Activated T-cell treated with anti-CD3 and anti-CD28 coated beads, Interleukin-2, amount 50 U/mL, for 4 hours (primary cell): Measurements from ENCODE around the gene GPHB5. TPM values are rescaled to one million over a fixed set of nuclear protein-coding genes. Genes with fewer than 3 reads are reported as not detected.
A peak's percentile ranks its signal among the peaks of the same experiment; 100 is the strongest.
"Not testable (repeated sequence)": the region's sequence is repeated elsewhere in the genome, so short reads cannot be mapped to it uniquely, and the experiment has no call there.

Experiments
- ATAC-seq, 2 donors: fragments of 200-7000 bp; cut with Tn5 transposase; one replicate each; pipeline ENCODE4 v1.10.0; 2021
- DNase-seq: peaks from one replicate; pipeline ENCODE4 v3.0.0-alpha.2; 2020
- H3K27me3 Mint-ChIP-seq: one replicate; pipeline ENCODE4 v1.8.0; 2021; ENCODE audit warnings: low read depth, mixed read lengths
- H3K36me3 Mint-ChIP-seq: one replicate; pipeline ENCODE4 v1.8.0; 2022; ENCODE audit warnings: mixed read lengths; ENCODE audit not compliant: insufficient read depth
- H3K4me1 Mint-ChIP-seq: one replicate; pipeline ENCODE4 v1.8.0; 2021; ENCODE audit warnings: low read depth, mixed read lengths
- H3K4me3 Mint-ChIP-seq: one replicate; pipeline ENCODE4 v1.8.0; 2021; ENCODE audit warnings: mild to moderate bottlenecking, moderate library complexity, mixed read lengths
- H3K9me3 Mint-ChIP-seq: one replicate; pipeline ENCODE4 v1.8.0; 2021; ENCODE audit warnings: mixed read lengths
- total RNA-seq, 3 donors: library from RNA; stranded (reverse); gene quantifications; one replicate each; pipeline ENCODE4 v1.2.1, GENCODE V29; 2021

Gene GPHB5
- total RNA-seq, 3 donors from 2014 or later = not detected

DNA sequence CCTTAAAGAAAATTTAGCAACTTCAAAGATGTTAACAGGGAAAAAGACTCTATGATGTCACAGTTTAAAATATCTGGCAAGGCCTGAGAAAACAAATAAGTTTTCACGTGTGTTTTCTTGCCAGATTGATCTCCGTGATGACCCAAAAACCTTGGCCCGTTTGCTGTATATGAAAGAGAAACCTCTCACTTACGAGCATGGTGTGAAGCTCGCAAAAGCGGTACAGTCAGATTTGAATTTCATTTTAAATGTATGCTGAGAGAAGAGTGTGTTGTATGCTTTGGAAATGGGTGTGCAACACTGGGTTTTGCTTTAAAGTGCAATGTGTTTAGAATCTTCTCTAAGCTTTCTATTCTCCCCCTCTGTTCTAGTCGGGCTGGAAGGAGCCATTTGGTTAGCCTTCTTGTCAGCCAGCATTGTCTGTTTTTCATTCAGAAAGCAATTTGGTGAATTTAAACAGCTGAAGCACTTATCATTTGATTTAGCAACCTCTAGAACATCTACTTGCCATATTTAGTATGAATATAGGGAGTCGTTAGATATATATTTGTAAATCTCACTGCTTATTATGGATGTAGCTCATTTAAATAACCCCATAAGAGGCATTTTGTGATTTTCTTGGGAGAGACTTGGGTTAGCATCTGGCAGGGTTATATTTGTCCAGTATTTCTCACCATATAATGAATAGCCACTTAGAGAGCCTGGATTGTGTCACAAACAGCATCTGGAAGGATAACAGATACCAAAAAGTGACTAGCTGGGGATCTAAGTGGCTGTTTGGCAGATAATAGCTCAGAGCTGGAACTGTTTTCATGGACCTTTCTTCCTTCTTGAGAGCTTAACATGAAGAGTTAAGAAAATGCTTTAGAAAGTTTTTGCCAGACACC is 35.5 kb downstream of the GPHB5 start:
- DNase-seq (no peak), ATAC-seq (peak in 1 of 2 donors; percentile 77)
- H3K36me3 Mint-ChIP-seq = no peaks in the 10 kb centered on the region
- no peaks in the 10 kb centered on the region for H3K27me3 Mint-ChIP-seq
- no peaks in the 10 kb centered on the region for H3K4me1 Mint-ChIP-seq
- no peak overlapping the region for H3K4me3 Mint-ChIP-seq
- H3K9me3 Mint-ChIP-seq = no peaks in the 10 kb centered on the region

DNA sequence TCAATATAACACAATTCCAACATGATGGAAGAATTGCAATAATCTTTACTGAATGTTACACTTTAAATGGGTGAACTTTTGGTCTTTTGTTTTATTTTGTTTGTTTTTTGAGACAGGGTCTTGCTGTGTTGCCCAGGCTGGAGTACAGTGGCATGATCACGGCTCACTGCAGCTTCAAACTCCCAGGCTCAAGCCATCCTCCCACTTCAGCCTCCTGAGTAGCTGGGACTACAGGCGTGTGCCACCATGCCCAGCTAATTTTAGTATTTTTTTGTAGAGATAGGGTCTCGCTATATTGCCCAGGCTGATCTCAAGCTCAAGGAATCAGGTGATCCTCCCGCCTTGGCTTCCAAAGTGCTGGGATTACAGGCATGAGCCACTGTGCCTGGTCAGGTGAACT is 38.8 kb downstream of the GPHB5 start:
- H3K36me3 Mint-ChIP-seq, H3K9me3 Mint-ChIP-seq, ATAC-seq, DNase-seq, H3K4me3 Mint-ChIP-seq, H3K4me1 Mint-ChIP-seq, H3K27me3 Mint-ChIP-seq: not testable (repeated sequence)

DNA sequence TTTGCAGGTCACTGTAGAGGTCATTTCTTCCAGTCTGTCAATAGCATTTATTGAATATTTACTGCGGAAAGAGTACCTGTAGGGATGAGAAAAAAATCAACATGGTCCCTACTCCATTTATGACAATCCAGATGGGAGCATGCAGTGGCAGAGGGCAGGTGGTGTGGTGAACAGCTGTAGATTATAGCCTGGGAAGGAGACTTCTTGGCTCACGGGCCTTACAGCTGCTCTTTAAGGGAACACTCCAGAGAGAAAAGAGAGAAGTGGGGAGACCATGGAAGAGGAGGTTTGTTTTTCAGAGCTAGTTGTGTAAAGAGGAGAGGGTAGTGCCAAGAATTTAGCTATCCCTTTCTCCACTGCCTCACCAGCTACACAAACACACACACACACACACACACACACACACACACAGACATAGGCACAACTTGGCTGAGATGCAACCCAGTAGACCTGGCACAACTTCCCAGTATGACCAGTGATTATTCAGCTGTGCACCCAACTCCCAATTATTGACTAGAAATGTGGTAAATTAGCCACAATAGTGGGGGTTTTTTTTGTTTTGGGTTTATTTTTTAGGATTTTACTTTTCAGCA is 41.0 kb downstream of the GPHB5 start:
- no peak for DNase-seq
- no peak for ATAC-seq
- Mint-ChIP-seq H3K27me3 (no peaks in the 10 kb centered on the region), H3K4me1 (no peaks in the 10 kb centered on the region), H3K4me3 (no peak overlapping the region), H3K9me3 (no peaks in the 10 kb centered on the region), H3K36me3 (no peaks in the 10 kb centered on the region)

DNA sequence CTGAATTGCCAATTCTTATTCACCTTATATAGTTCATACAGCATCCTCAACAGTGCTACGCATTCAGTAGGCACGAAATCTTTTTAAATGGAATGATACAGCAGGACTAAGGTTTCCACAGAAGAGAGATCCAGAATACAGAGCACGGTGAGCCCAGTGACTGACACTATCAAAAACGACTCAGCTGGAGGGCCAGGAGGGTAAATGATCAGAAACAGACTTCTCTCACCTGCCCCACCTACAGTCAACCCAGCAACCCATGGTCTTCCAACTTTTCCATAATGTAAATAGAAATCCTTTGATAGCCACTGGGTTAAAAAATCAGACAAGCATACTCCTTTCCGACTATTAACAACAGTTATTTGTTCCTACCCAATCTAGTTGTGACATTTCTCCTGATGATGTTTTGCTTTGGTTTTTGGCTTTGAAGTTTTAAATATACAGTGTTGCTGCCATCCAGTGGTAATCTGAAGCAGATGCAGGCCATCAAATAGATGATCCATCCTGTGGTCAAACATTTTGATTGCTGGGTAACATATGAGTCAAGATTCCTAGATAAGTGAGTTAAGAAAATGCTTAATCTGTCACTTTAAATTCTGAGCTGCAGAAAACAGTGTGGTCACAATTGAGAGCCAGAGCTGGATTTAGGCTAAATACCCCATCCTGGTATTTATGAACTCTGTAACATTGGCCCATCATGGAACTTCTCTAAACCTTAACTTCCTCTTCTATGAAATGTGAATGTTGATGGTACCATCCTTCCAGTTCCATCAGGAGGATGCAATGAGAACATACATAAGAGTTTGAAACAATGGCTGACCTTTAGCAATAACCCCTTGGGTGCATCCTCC is 42.0 kb downstream of the GPHB5 start:
- Mint-ChIP-seq H3K27me3 (no peaks in the 10 kb centered on the region), H3K36me3 (no peaks in the 10 kb centered on the region), H3K4me3 (no peak overlapping the region), H3K9me3 (no peaks in the 10 kb centered on the region), H3K4me1 (no peaks in the 10 kb centered on the region)
- ATAC-seq = peak; percentile 58 to 63
- no peak for DNase-seq

DNA sequence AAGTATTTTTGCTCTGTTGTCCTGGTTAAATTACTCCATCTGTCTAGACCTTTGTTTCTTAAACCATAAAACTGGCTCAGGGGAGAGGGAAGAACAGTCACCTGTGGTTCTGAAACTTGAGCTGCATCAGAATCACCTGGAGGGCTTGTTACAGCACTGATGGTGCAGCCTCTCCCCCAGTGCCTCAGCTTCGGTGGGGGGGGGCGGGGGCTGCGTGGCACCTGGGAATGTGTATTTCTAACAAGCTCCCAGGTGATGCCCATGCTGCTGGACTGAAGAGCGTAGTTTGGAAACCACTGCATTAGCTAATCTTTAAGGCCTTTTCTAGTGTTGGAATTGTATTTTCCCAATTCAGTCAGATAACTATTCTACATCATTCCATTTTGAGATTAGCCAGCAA is 42.7 kb downstream of the GPHB5 start:
- no peaks in the 10 kb centered on the region for H3K36me3 Mint-ChIP-seq

DNA sequence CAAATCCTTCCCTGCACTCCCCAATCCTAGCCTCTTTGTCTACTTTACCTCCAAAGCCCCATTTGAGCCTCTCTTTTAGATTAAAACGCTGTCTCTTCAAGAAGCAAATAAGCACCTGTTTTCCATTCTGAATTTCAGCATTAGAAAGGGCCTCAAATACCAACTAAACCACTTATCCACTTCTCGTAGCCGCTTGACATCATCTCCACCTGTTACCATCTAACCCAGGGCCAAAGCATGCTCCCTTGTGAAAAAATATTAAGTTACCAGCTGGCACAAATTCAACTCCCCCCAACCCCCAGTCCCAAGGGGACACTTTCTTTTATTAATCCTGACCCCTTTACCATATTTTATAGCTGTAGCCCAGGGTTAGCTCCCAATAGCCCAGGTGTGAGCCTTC is 43.1 kb downstream of the GPHB5 start:
- Mint-ChIP-seq H3K4me1 (no peaks in the 10 kb centered on the region), H3K9me3 (no peaks in the 10 kb centered on the region), H3K36me3 (no peaks in the 10 kb centered on the region)

More for the DNA sequence above, 42.7 kb downstream of the GPHB5 start:
- Mint-ChIP-seq H3K4me3 (no peak overlapping the region), H3K4me1 (no peaks in the 10 kb centered on the region), H3K9me3 (no peaks in the 10 kb centered on the region), H3K27me3 (no peaks in the 10 kb centered on the region)
- no peak for DNase-seq
- no peak for ATAC-seq

DNA sequence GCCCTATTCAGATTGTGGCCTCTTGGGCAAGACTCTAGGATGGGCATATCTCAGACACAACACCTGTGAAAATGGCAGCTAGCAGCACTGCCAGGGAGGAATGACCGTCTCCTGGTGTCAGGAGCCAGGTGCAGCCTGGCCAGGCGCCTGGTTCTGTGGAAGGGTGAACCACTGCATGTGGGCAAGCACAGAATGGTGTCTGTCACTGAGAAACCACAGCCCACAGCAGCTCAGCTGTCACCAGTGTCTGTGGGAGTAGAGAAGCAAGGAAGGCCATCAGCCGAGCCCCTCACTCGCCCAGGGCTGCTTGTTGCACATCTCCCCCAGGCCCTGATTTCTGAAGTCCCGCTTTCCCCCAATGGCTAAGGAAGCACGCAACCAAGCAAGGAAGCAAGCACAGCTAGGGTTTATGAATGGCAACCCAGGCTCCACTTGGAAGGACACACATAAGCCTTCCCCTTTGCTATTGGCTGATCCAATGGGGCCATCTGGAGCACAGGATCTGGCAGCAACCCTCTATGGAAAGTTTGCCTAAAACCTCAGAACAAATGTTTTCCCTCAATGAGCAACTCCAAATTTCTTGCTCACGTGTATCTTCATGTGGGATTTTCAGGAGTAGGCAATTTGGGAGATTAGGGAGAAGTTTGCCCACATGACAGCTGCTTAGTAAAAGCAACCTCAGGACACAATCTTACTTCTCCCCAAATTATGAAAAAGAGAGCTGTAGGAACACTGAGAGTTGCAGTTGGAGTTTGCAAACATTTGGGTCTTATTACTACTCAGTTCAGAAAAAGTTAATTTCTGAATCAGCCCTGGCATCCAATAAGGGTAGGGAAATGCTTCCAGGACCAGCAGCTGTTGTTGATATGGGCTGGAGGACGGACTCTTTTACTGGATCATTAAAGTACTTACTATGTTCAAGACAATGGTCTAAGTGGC is 44.7 kb downstream of the GPHB5 start:
- ATAC-seq (no peak), DNase-seq (no peak)
- Mint-ChIP-seq H3K4me1 (no peaks in the 10 kb centered on the region), H3K36me3 (no peaks in the 10 kb centered on the region), H3K4me3 (no peak overlapping the region), H3K27me3 (no peaks in the 10 kb centered on the region), H3K9me3 (no peaks in the 10 kb centered on the region)

More for the DNA sequence above, 43.1 kb downstream of the GPHB5 start:
- DNase-seq (no peak), ATAC-seq (no peak)
- H3K27me3 Mint-ChIP-seq = no peaks in the 10 kb centered on the region
- H3K4me3 Mint-ChIP-seq = no peak overlapping the region

DNA sequence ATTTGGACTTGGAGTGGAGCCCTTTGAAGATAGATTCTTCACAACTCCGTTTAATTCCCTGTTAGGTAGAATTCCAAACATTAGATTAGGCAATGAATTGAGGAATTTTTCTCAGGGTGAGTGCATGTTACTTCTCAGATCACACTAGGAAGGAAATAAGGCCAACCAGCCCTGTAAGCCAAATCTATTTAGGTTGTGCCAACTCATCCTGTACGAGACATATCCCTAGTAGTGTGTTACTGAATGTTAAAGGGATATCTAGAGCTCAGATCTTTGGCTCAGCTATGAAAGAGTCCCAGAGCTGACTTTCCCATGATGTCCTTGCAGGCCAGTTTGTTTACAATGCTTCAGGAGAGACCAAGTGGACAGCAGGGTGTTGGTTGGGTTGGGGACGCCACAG is 45.6 kb downstream of the GPHB5 start:
- H3K9me3 Mint-ChIP-seq = no peaks in the 10 kb centered on the region
- H3K36me3 Mint-ChIP-seq = no peaks in the 10 kb centered on the region
- DNase-seq = no peak
- H3K4me1 Mint-ChIP-seq = no peaks in the 10 kb centered on the region
- ATAC-seq = no peak
- H3K4me3 Mint-ChIP-seq = no peak overlapping the region
- no peaks in the 10 kb centered on the region for H3K27me3 Mint-ChIP-seq

DNA sequence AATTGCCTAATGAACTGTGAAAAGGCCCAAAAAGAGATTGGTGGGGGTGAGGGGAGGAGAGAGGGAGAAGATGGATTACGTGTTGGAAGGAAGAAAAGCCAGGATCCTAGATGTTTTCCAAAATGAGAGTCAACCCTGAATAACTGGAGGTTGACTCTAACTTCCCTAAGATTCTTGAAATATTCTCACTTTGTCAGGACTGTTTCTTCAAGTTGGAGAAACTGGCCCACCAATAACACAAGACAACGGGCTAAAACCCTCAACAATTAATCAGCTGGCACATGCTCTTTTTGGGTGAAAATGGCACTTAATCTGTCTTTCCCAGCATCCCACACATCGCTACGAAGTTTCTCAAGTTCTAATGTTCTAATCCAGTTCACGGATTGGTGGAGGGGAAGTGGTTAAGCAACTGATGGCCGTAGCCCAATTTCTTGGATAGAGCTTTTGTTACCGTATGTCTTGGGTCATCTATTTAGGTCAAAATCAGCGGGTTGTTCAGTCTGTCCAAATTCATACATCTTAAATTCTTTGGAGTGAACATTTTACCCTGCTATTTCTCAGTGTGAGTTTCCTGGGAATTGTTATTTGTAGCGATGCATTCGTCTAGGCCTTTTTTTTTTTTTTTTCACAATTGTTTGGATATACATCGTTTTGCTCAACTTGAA is 49.0 kb downstream of the GPHB5 start:
- no peak overlapping the region for H3K4me3 Mint-ChIP-seq
- peaks cover 5% of the 10 kb centered on the region for H3K27me3 Mint-ChIP-seq
- no peak for DNase-seq
- no peaks in the 10 kb centered on the region for H3K4me1 Mint-ChIP-seq
- no peaks in the 10 kb centered on the region for H3K9me3 Mint-ChIP-seq
- no peaks in the 10 kb centered on the region for H3K36me3 Mint-ChIP-seq
- ATAC-seq = no peak

DNA sequence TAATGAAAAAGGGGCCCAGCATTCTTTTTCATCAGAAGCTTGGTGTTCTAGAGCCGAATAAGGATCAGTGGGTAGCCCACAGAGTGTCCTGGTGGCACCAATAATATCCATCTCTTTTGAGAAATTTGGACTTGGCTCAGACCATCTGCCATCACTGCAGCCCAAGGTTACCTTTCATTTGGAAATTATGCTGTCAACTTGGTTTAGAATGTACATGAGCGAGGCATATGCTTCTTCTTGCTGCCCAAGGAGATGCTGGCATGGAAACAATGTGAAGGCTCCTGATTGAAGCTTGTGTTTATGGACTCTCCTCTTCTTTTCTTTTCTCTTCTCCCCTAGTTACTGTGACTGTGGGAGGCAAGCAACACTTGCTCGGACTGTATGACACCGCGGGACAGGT is 50.0 kb downstream of the GPHB5 start:
- Mint-ChIP-seq H3K36me3 (no peaks in the 10 kb centered on the region), H3K9me3 (no peaks in the 10 kb centered on the region), H3K27me3 (peaks cover 5% of the 10 kb centered on the region), H3K4me3 (no peak overlapping the region), H3K4me1 (no peaks in the 10 kb centered on the region)
- DNase-seq (no peak), ATAC-seq (no peak)

DNA sequence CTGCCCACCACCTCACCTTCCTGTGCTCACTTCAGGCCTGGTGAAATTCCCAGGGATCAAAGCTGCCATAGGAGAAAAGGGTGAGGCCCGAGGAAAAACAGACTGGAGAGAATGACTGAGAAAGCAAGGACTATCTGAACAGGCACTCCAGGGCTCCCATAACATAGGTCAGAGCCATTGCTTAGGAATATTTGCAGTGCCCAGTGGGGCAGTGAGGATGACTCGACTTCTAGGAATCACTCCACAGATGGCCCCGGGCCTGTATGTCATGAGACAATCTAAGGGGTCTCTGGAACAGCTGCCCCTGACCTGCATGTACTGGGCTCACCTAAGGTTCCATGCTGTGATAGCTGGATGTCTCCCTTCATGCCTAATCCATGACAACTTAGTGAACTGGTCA is 51.6 kb downstream of the GPHB5 start:
- H3K4me1 Mint-ChIP-seq = no peaks in the 10 kb centered on the region
- no peaks in the 10 kb centered on the region for H3K9me3 Mint-ChIP-seq
- DNase-seq (no peak), ATAC-seq (no peak)
- H3K27me3 Mint-ChIP-seq = peaks cover 8% of the 10 kb centered on the region
- H3K36me3 Mint-ChIP-seq = no peaks in the 10 kb centered on the region
- no peak overlapping the region for H3K4me3 Mint-ChIP-seq

DNA sequence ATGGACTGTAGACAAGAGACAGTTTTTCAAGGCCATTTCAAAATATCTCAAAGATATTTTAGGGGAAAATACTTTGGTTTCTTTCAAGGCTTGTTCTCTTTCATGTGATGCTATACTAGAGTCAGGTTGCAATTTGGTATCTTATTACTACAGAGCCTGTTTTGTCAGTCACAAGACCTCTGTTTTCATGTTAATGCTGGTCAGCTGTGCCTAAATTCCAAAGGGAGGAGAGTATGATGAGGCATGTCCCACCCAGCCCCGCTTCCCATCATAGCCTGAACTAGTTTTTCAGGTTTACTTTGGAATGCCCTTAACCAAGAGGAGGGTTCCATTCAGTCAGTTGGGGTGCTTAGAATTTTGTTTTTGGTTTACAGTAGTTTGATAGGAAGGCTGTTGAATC is 52.6 kb downstream of the GPHB5 start:
- H3K9me3 Mint-ChIP-seq = no peaks in the 10 kb centered on the region
- no peak for ATAC-seq
- no peaks in the 10 kb centered on the region for H3K36me3 Mint-ChIP-seq
- DNase-seq = no peak
- peaks cover 8% of the 10 kb centered on the region for H3K27me3 Mint-ChIP-seq
- no peak overlapping the region for H3K4me3 Mint-ChIP-seq
- H3K4me1 Mint-ChIP-seq = no peaks in the 10 kb centered on the region
